HAP-1 (cell line): ENCODE results near the gene COL1A2.

Experiments
- DNase-seq, 2 experiments: peaks; one replicate each; pipeline ENCODE4 v3.0.0-alpha.2; 2016 to 2020; ENCODE audit warnings: low spot score in 2 of 2
- H3K27me3 ChIP-seq: fragments of 250-450 bp; sonication (Bioruptor Pico); 2 replicates; pipeline ENCODE4 v1.5.1; 2020; ENCODE audit warnings: low read depth, mild to moderate bottlenecking, moderate library complexity
- H3K36me3 ChIP-seq: fragments of 250-450 bp; sonication (Bioruptor Pico); replicated peaks from 2 replicates; pipeline ENCODE4 v1.5.1; 2020; ENCODE audit warnings: mild to moderate bottlenecking
- H3K4me1 ChIP-seq: fragments of 250-450 bp; sonication (Bioruptor Pico); 2 replicates; pipeline ENCODE4 v1.5.1; 2020; ENCODE audit warnings: mild to moderate bottlenecking
- H3K4me3 ChIP-seq: fragments of 250-450 bp; sonication (Bioruptor Pico); 2 replicates; pipeline ENCODE4 v1.5.1; 2020; ENCODE audit warnings: mild to moderate bottlenecking, moderate library complexity
- H3K9me3 ChIP-seq: fragments of 250-450 bp; sonication (Bioruptor Pico); 2 replicates; pipeline ENCODE4 v1.5.1; 2020; ENCODE audit warnings: mild to moderate bottlenecking, moderate library complexity
- in situ Hi-C: fragments of 300-500 bp; cut with MboI; formaldehyde crosslinking; loops from 3 replicates; pipeline ENCODE4 v1.14.3; 2020; ENCODE audit warnings: low sequenced_read_pairs, inconsistent platforms, mixed read lengths

COL1A2 gene

DNA sequence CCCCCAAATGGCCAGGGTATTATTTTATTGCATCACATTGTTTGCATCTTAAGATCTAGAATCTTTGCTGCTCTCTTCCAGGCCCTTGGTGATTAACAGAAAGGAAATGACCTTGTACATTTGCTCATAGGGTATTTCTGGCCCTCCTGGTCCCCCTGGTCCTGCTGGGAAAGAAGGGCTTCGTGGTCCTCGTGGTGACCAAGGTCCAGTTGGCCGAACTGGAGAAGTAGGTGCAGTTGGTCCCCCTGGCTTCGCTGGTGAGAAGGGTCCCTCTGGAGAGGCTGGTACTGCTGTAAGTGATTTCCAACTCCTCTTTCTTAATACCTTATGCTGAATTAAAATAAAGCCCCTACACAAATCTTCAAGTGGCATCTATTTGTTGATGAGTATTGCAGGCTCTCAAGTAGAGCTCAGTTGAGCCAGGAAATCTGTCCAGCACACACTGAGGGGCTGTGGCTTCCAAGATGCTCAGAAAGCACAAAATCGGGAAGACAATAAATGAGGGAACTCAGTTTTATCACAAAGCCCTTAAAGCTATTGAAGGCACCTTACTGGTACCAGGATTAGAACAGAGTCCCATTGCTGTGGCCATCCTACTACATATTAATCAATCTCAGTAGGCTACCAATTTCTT lies 28.2 kb downstream of the COL1A2 start:
- peaks cover 5% of the 10 kb centered on the region for H3K4me1 ChIP-seq
- in situ Hi-C loops: no loop called here

DNA sequence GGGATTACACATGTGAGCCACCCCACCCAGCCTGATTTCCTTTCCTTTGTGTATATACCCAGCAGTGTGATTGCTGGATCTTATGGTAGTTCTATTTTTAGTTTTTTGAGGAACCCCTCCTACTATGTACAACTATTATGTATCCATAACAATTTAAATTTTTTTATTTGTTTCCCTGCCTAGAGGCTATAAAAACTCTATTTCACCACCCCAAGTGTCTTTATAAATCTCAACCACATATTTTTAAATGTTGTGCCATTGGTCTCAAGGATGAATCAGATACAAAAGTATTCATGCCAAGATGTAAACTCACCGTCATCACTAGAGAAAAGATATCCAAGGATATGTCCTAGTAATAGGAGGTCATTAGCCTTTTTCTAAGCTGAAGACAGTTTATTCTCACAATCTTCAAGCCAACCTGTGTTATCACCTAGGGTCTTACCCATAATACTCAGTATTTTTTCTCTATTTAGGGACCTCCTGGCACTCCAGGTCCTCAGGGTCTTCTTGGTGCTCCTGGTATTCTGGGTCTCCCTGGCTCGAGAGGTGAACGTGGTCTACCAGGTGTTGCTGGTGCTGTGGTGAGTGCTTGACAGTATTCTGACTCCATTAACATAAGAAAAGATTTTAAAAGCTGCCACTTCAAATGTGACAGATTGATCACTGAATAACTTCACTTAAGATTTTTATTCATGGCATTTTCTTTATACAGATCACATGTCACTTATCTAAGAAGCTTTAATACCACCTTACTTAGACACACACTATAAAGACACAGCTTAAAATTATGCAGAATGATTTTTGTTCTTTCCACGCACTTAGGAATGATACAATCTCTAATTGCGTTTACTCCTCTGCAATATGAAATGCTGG lies 29.4 kb downstream of the COL1A2 start:
- no peaks in the 10 kb centered on the region for H3K27me3 ChIP-seq
- no peak overlapping the region for H3K4me3 ChIP-seq
- in situ Hi-C loops: no loop called here
- H3K36me3 ChIP-seq: no peaks in the 10 kb centered on the region
- no peaks in the 10 kb centered on the region for H3K9me3 ChIP-seq
- peaks cover 5% of the 10 kb centered on the region for H3K4me1 ChIP-seq
- DNase-seq: peak in 1 of 2 experiments; percentile 11

More for the DNA sequence above, 28.2 kb downstream of the COL1A2 start:
- H3K27me3 ChIP-seq: no peaks in the 10 kb centered on the region
- H3K9me3 ChIP-seq: no peaks in the 10 kb centered on the region
- no peak for DNase-seq
- H3K4me3 ChIP-seq: no peak overlapping the region
- H3K36me3 ChIP-seq: no peaks in the 10 kb centered on the region

- Histone ChIP-seq H3K9me3 (no peaks in the 10 kb centered on the region), H3K36me3 (no peaks in the 10 kb centered on the region), H3K27me3 (no peaks in the 10 kb centered on the region), H3K4me3 (no peak overlapping the region), H3K4me1 (peaks cover 5% of the 10 kb centered on the region)
- DNase-seq: no peak
- in situ Hi-C loops: loop anchor here (25.0 kb wide), 2 partner anchors 812 to 1062 kb away; partner anchors contain the start of gene ASB4
These were observed 30.9 kb downstream of the COL1A2 start for GRCh38 chr7:94425546-94425945.

- Histone ChIP-seq H3K27me3 (no peaks in the 10 kb centered on the region), H3K4me1 (peaks cover 5% of the 10 kb centered on the region), H3K9me3 (no peaks in the 10 kb centered on the region), H3K4me3 (no peak overlapping the region), H3K36me3 (no peaks in the 10 kb centered on the region)
- DNase-seq: no peak
- in situ Hi-C loops: loop anchor here (25.0 kb wide), 2 partner anchors 810 to 1060 kb away; partner anchors contain the start of gene ASB4
These were observed 32.5 kb downstream of the COL1A2 start for GRCh38 chr7:94426980-94427875.

- H3K27me3 ChIP-seq: no peaks in the 10 kb centered on the region
- H3K9me3 ChIP-seq: no peaks in the 10 kb centered on the region
- no peaks in the 10 kb centered on the region for H3K36me3 ChIP-seq
- H3K4me1 ChIP-seq: peaks cover 5% of the 10 kb centered on the region
- no peak overlapping the region for H3K4me3 ChIP-seq
- no peak for DNase-seq
- in situ Hi-C loops: loop anchor here (25.0 kb wide), 2 partner anchors 808 to 1058 kb away; partner anchors contain the start of gene ASB4
These were observed 34.5 kb downstream of the COL1A2 start for GRCh38 chr7:94429153-94429552.

- in situ Hi-C loops: loop anchor here (25.0 kb wide), 2 partner anchors 806 to 1056 kb away; partner anchors contain the start of gene ASB4
- Histone ChIP-seq H3K4me3 (no peak overlapping the region), H3K36me3 (no peaks in the 10 kb centered on the region), H3K4me1 (no peaks in the 10 kb centered on the region), H3K27me3 (no peaks in the 10 kb centered on the region), H3K9me3 (no peaks in the 10 kb centered on the region)
- no peak for DNase-seq
These were observed 36.5 kb downstream of the COL1A2 start for GRCh38 chr7:94431176-94431575.

DNA sequence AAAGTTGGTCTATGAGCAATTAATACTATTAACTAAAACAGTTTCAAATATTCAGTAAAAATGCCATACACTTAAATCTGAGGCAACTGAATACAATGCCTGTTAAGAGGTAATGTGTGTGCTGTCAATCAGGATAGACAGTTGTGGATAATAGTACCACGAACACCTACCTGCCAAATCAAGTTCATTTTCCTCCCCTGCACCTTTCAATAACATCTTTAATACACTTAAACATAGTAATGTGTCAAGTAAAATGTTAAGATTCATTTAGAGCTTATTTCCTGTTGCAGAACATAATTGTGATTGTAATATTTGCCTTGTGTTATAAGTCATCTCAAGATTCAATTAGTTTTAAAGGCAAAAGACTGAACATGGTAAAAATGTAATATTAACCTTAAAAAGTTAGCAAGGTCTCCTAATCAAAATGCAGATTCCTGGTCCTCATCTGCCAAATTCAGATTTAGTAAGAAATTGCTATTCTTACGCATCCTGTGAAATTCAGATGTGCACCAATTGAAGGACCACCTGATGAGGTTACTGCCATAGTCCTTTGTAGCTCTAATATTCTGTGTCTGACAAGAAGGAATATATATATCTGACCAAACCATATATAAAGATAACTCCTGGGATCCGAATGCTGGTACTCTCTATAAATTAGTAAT lies 37.1 kb downstream of the COL1A2 start:
- no peak for DNase-seq
- no peaks in the 10 kb centered on the region for H3K27me3 ChIP-seq
- in situ Hi-C loops: loop anchor here (25.0 kb wide), 2 partner anchors 806 to 1056 kb away; partner anchors contain the start of gene ASB4
- no peaks in the 10 kb centered on the region for H3K36me3 ChIP-seq
- no peak overlapping the region for H3K4me3 ChIP-seq
- H3K4me1 ChIP-seq: no peaks in the 10 kb centered on the region
- H3K9me3 ChIP-seq: no peaks in the 10 kb centered on the region

GRCh38 chr7:94432281-94432670 lies 37.6 kb downstream of the COL1A2 start:
- Histone ChIP-seq H3K27me3 (no peaks in the 10 kb centered on the region), H3K9me3 (no peaks in the 10 kb centered on the region), H3K4me3 (no peak overlapping the region), H3K36me3 (no peaks in the 10 kb centered on the region), H3K4me1 (no peaks in the 10 kb centered on the region)
- no peak for DNase-seq
- in situ Hi-C loops: loop anchor here (25.0 kb wide), 2 partner anchors 805 to 1055 kb away; partner anchors contain the start of gene ASB4

DNA sequence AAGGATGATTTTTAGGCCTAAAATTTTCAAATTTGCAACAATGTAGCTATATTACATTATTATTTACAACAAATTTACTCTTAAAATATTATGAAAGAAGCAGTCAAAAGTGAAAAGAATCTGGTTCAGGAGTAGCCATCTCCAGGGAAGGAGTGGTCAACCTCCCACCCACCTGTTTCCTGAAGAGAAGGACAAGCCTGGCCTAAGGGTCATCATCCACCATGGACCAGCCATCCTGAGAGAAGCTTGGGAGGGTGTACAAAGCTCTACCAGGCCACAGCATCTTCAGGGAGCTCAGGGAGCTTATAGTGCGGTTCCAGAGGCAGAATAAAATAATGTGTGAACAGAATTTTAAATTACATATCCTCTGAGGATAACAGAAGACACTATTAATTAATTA lies 38.1 kb downstream of the COL1A2 start:
- no peaks in the 10 kb centered on the region for H3K27me3 ChIP-seq
- H3K4me3 ChIP-seq: no peak overlapping the region
- H3K36me3 ChIP-seq: no peaks in the 10 kb centered on the region
- in situ Hi-C loops: loop anchor here (25.0 kb wide), 2 partner anchors 804 to 1054 kb away; partner anchors contain the start of gene ASB4
- H3K4me1 ChIP-seq: no peaks in the 10 kb centered on the region
- no peaks in the 10 kb centered on the region for H3K9me3 ChIP-seq
- DNase-seq: no peak

- in situ Hi-C loops: loop anchor here (25.0 kb wide), 2 partner anchors 804 to 1054 kb away; partner anchors contain the start of gene ASB4
- Histone ChIP-seq H3K4me1 (no peaks in the 10 kb centered on the region), H3K27me3 (no peaks in the 10 kb centered on the region), H3K4me3 (no peak overlapping the region), H3K36me3 (no peaks in the 10 kb centered on the region), H3K9me3 (no peaks in the 10 kb centered on the region)
- DNase-seq: no peak
These were observed 38.5 kb downstream of the COL1A2 start for GRCh38 chr7:94433224-94433623.

DNA sequence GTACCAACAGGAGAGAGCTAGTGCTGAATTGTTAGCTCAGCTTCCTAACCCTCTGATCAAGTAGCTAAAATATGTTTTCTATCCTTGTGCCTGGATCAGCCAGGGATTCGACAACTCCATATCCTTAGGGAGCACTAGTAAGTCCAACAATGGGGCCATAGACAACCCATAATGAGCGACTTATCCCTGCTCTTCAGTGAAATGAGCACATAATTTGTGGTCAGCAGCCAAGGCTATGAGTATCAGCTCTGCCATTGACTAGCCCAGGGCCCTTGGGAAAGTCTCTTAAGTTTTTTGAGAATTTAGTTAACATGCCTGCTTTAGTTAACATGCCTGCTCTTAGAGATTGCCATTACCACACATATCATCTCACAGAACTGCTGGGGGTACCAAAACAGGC lies 39.3 kb downstream of the COL1A2 start:
- H3K4me1 ChIP-seq: no peaks in the 10 kb centered on the region
- in situ Hi-C loops: loop anchor here (25.0 kb wide), 2 partner anchors 803 to 1053 kb away; partner anchors contain the start of gene ASB4
- DNase-seq: no peak
- no peaks in the 10 kb centered on the region for H3K9me3 ChIP-seq
- H3K27me3 ChIP-seq: no peaks in the 10 kb centered on the region
- H3K4me3 ChIP-seq: no peak overlapping the region
- H3K36me3 ChIP-seq: no peaks in the 10 kb centered on the region

GRCh38 chr7:94436018-94436604 lies 41.4 kb downstream of the COL1A2 start:
- H3K4me1 ChIP-seq: peaks cover 11% of the 10 kb centered on the region
- no peaks in the 10 kb centered on the region for H3K27me3 ChIP-seq
- H3K36me3 ChIP-seq: no peaks in the 10 kb centered on the region
- H3K4me3 ChIP-seq: no peak overlapping the region
- in situ Hi-C loops: loop anchor here (25.0 kb wide), 2 partner anchors 801 to 1051 kb away; partner anchors contain the start of gene ASB4
- no peaks in the 10 kb centered on the region for H3K9me3 ChIP-seq
- DNase-seq: peak; percentile 49 to 83
